ENCODE results near the gene SLC8A2. TPM values are rescaled to one million over a fixed set of nuclear protein-coding genes. Genes with fewer than 3 reads are reported as not detected.

The SLC8A2 gene
- total RNA-seq, 1 donor: not detected

GRCh38 chr19:47492571-47493377 is 21.1 kb upstream of the SLC8A2 start:
- TF ChIP-seq CTCF (IDR thresholded peaks at IDR 0.05; ENCODE audit: insufficient read depth, low read length): no peak
- no peak overlapping the region for H3K4me3 ChIP-seq (ENCODE audit: low read depth, low read length)
- DNase-seq (ENCODE audit: low read depth): no peak

- no peak overlapping the region for H3K4me3 ChIP-seq (ENCODE audit: low read depth, low read length)
- TF ChIP-seq CTCF (IDR thresholded peaks at IDR 0.05; ENCODE audit: insufficient read depth, low read length): no peak
- DNase-seq (ENCODE audit: low read depth): no peak
Observed at GRCh38 chr19:47492137-47492533, 20.4 kb upstream of the SLC8A2 start.

GRCh38 chr19:47491358-47492136 is 19.9 kb upstream of the SLC8A2 start:
- no peak overlapping the region for H3K4me3 ChIP-seq (ENCODE audit: low read depth, low read length)
- DNase-seq (ENCODE audit: low read depth): no peak
- TF ChIP-seq CTCF (IDR thresholded peaks at IDR 0.05; ENCODE audit: insufficient read depth, low read length): no peak

GRCh38 chr19:47490847-47491246 is 19.2 kb upstream of the SLC8A2 start:
- DNase-seq (ENCODE audit: low read depth): no peak
- no peak for TF ChIP-seq CTCF (IDR thresholded peaks at IDR 0.05; ENCODE audit: insufficient read depth, low read length)
- no peak overlapping the region for H3K4me3 ChIP-seq (ENCODE audit: low read depth, low read length)

GRCh38 chr19:47490031-47490430 is 18.3 kb upstream of the SLC8A2 start:
- DNase-seq (ENCODE audit: low read depth): no peak
- TF ChIP-seq CTCF (IDR thresholded peaks at IDR 0.05; ENCODE audit: insufficient read depth, low read length): no peak
- H3K4me3 ChIP-seq (ENCODE audit: low read depth, low read length): no peak overlapping the region

GRCh38 chr19:47489072-47489914 is 17.6 kb upstream of the SLC8A2 start:
- H3K4me3 ChIP-seq (ENCODE audit: low read depth, low read length): no peak overlapping the region
- no peak for TF ChIP-seq CTCF (IDR thresholded peaks at IDR 0.05; ENCODE audit: insufficient read depth, low read length)
- DNase-seq (ENCODE audit: low read depth): no peak
